HG03175 (cell line): ENCODE results near the gene BMP8B.

Source experiments
- ATAC-seq: cut with Tn5 transposase; IDR thresholded peaks from one replicate; pipeline ENCODE4 v1.9.1; 2021; ENCODE audit warnings: mild to moderate bottlenecking, moderate library complexity; ENCODE audit not compliant: unreplicated experiment

The BMP8B gene

GRCh38 chr1:39729030-39729429 is 59.6 kb downstream of the BMP8B start:
- ATAC-seq: no peak

DNA sequence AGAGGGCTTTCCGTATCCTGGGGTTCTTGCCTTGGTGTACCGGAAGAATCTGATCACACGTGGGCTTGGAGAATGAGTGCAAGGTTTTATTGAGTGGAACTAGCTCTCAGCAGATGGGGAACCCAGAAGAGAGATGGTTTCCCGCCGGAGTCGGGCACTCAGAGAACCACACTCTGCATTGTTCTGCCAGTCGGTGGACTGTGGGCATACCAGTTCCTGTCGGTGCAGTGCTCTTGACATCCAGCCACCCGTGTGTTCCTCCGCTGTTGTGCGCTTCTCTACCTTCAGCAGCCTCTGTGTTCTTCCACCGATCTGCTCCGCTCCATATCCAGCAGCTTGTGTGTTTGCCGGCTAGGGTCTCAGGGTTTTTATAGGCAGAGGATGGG is 60.7 kb downstream of the BMP8B start:
- no peak for ATAC-seq

- no peak for ATAC-seq
These were observed 61.3 kb downstream of the BMP8B start for GRCh38 chr1:39727221-39727931.

- ATAC-seq: no peak
These were observed 62.1 kb downstream of the BMP8B start for GRCh38 chr1:39726600-39726999.

- ATAC-seq: no peak
These were observed 66.2 kb downstream of the BMP8B start for GRCh38 chr1:39722495-39722894.

DNA sequence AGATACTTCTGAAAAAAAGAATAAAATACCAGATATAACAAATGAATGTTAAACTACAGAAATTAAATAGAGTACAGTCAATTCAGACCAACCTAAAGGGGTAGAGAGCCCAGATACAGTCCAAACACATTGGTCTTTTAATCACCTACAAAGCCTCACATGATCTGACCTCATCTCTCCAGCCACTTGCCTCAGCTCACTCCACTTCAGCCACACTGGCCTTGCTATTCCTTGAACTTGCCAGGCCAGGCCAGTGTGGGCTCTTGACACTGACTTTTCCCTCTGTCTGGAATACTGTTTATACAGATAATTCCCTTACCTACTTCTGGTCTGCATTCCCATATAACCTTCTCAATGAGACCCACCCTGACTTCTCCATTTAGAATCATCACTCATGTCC is 67.0 kb downstream of the BMP8B start:
- ATAC-seq: no peak

- ATAC-seq: no peak
These were observed 68.3 kb downstream of the BMP8B start for GRCh38 chr1:39720094-39720999.

GRCh38 chr1:39717809-39718208 is 70.9 kb downstream of the BMP8B start:
- no peak for ATAC-seq

DNA sequence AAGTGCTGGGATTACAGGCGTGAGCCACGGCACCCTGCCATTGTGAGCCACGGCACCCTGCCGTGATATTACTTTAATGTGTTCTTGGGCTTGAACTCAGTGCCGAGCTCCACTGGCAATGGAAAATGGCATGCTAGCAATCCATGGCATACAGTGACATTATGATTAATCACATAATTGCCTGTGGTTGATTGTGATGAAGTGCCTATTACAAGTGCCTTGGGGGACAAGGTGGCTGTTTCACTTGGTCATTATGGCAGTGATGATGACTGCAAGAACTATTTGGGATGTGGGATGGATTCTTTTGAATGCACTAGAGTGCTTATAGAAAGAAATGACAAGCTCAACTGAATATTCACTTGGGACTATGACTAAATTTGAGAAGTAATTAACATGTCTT is 75.1 kb downstream of the BMP8B start:
- no peak for ATAC-seq

DNA sequence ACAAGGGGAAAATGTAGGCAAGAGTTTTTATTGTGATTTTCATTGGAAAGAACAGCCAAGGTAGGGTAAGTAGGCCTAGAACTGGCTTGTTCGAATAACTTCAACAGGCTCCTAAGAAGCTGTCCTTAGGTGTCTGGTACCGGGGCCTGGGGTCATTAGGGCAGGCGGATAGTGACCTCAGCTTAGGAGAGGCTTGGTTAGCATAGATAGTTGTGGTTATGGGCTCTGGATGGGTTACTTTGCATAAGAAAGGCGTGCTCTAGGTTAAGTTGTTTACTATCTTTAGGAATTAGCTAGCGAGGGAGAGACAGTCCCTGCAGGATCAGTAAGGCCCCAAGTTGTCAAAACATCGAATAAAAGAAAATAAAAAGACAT is 76.7 kb downstream of the BMP8B start:
- no peak for ATAC-seq

- no peak for ATAC-seq
These were observed 77.3 kb downstream of the BMP8B start for GRCh38 chr1:39711104-39711965.

DNA sequence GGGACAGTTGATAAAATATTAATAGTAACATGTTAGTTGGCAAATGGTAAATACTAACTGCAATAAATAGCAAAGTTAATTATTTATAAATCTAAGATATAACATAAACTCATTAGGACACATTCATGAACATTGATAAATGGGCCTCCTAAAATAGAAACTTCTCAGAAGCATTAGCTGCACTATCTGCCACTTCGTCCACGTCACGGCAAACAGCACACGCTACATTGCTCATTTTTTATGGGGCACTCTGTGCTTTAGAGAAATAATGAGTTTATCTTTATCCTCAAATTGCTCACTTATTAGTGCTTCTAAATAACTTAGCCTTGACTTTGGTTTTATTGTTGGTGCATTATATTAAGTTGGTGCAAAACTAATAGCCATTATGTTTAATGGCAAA is 81.2 kb downstream of the BMP8B start:
- ATAC-seq: no peak
